NT2/D1 (cell line): Measurements from ENCODE around the gene PKP2.

Experiments
- SUZ12 ChIP-seq: IDR thresholded peaks from 2 replicates; pipeline ENCODE4 v1.6.1; 2011; ENCODE audit not compliant: insufficient read length, insufficient read depth; ENCODE audit errors: extremely low read depth
- YY1 ChIP-seq: IDR thresholded peaks from 2 replicates; pipeline ENCODE4 v1.6.1; 2011; ENCODE audit not compliant: insufficient read length, insufficient read depth
- ZNF274 ChIP-seq: IDR thresholded peaks from 2 replicates; pipeline ENCODE4 v1.6.1; 2011; ENCODE audit warnings: mild to moderate bottlenecking, low read depth, low read length

DNA sequence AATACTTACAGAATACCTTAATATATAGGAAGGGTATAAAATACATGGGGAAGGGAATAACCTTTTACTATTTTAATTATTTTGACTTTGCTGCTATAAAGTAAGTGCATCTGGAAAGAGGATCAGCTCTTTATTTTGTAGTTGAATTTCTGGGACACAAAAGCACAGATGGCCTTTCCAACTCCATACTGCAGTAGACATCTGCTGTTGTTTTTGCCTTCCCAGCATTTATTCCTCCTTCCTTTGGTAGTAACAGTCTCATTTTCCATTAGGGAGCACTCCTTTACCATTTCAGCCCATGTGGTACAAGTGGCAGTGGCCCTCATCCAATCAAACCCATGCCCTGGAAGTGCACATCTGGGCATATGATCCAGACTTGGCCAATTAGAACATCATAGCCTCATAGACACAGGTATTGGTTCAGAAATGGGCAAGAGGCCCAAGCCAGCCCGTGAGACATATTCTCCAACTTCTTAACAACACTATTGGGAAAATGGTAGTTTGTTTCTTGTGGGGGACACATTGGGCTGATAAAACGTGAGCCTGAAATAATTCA, 76.1 kb downstream of the PKP2 start:
- no peak for TF ChIP-seq YY1
- no peak for TF ChIP-seq ZNF274
- no peak for TF ChIP-seq SUZ12
